ENCODE data around the gene SERINC2. TPM values are rescaled to one million over a fixed set of nuclear protein-coding genes. Genes with fewer than 3 reads are reported as not detected.

The SERINC2 gene
- 12.1 TPM for total RNA-seq

DNA sequence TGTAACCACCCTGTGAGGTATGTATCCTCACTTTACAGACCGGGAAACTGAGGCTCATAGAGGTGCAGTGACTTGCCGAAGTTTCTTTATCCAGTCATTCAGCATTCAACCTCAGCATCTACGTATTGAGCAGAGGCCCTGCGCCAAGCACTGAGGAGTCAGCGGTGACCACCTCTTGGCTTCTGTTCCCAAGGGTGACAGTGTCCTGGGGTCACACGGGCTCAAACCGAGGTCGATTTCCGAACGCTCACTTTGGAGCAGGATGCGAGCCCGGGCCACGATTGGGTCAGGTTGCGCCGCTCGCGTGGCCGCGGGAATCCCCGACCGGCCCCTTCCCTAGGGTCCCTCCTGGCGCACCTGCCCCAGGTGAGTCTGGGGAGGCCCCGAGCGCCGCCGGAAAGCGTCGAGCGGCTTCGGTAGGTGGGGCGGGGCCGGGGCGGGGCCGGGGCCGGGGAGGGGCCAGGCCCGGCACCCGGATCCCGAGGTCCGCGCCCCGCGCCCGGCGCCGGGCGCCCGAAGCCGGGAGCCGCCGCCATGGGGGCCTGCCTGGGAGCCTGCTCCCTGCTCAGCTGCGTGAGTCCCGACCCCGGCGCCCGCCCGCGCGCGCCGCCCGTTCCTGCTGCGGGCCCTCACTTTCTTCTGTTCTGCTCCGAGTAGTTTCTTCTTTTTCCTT, at the start of gene SERINC2:
Gene SERINC2 (plus strand): TSS at position 482 of the 673 bp plus-strand sequence. CDS start 53 bp downstream, at position 535.
- DNase-seq, result peak; percentile 52

GRCh38 chr1:31364561-31365250, 48.3 kb upstream of the SERINC2 start:
- no peak for DNase-seq

- no peak for DNase-seq
Measured at GRCh38 chr1:31366796-31367195, 46.2 kb upstream of the SERINC2 start.

GRCh38 chr1:31368611-31369107, 44.4 kb upstream of the SERINC2 start:
- peak; percentile 17 for DNase-seq

- no peak for DNase-seq
Measured at GRCh38 chr1:31370021-31370420, 43.0 kb upstream of the SERINC2 start.

- no peak for DNase-seq
Measured at GRCh38 chr1:31370565-31370964, 42.4 kb upstream of the SERINC2 start.

DNA sequence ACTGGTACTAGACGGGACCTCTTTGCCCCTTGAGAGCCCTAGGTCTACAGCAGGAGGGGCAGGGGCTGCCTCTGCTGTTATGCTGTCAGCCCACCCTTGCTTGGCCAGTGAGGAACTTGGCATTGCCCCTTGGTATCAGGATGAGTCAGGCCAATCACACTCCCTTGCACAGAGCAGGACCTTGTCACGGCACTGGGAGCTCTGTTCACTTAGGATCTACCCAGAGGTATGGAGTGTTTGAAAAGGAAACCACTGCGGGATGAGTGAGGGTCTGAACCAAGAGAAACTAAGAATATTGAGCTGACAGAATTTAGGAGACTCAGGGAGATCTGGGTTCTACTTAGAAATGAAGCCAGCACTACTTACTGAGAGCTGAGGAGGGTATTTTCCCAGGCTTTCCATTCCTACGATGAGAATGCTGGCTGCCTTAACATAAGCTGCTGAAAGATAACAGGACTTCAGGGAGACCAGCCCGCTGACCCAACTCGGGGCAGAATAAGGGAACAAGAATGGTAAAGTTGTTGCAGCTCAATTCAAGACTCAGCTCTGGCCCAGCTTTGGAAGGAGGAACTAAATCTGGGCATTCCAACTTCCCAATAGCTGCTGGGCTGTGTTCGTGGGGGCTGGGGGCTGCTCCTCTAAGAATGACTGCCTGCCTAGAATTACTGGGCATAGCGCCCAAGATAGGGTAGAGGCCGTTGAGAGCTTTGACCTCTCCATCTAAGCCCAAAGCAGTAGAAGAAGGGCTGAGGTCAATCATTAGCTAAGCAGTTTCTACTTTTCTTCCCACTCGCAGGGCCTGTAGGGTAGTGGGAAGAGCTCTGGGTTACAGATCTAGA, 41.7 kb upstream of the SERINC2 start:
- no peak for DNase-seq

DNA sequence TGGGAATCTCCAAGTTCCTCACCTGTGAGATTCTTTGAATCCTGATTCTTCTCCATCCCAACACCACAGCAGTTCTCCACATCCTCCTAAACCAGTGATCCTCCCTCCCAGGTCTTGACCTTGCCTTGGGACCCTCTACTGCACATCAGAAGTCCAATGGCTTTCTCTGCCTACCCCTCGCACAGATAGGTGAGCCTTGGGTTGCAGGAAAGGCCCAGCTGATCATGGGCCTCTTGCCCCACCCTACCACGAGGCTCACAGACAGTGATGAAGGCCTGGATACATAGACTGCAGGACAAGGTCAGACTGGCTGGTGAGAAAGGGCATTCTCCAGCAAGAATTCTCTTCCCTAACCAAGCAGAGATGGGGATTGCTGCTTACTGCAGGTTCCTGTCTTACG, 41.0 kb upstream of the SERINC2 start:
- DNase-seq, result no peak

DNA sequence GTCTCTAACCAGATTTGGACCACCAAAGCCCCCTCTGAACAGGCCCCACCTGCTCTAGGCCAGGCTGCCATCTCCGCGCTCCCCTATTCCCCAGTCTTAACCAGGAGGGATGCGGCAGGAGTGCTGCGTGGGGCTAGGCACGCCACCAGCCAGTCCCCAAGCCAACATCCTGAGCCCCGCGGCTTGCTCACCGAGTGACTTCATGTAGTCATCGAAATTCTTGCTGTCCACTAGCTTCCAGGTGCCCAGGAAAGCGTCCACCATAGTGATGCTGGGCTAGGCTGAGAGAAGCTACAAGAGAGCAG, 40.3 kb upstream of the SERINC2 start:
- no peak for DNase-seq

GRCh38 chr1:31373056-31373896, 39.7 kb upstream of the SERINC2 start, which contains the start of gene FABP3:
FABP3 (minus strand) TSS chr1:31373076; CDS start chr1:31373014, 62 bp downstream.
- DNase-seq, result peak; percentile 92

DNA sequence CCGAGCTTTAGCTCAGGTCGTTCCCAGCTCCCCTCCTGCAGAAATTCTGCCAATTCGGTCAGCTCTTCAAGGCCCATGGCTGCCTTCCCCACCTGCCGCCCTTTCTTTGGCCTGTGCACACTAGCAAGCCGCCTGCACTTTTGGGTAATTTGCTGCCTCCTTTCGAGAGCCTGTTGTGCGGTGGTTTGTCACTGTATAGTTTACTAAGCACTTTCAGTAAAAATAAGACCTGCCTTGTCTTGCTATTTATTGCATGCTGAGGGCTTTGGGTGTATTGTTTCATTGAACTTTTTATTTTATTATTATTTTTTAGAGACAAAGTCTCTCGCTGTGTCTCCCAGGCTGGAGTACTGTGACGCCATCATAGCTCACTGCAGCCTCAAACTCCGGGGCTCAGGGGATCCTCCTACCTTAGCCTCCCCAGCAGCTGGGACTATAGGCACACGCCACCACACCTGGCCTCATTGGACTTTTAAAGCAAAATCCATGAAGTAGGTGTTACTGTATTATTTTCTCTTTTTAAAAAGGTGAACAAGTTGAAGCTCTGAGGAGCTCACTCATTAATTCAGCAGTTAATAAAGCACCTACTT, 39.0 kb upstream of the SERINC2 start:
- DNase-seq, result no peak

- peak; percentile 88 for DNase-seq
Measured at GRCh38 chr1:31374511-31375196, 38.4 kb upstream of the SERINC2 start.

- peak; percentile 93 for DNase-seq
Measured at GRCh38 chr1:31376375-31377134, 36.5 kb upstream of the SERINC2 start.

- no peak for DNase-seq
Measured at GRCh38 chr1:31377364-31377863, 35.6 kb upstream of the SERINC2 start.

- DNase-seq, result no peak
Measured at GRCh38 chr1:31378001-31378400, 35.0 kb upstream of the SERINC2 start.

DNA sequence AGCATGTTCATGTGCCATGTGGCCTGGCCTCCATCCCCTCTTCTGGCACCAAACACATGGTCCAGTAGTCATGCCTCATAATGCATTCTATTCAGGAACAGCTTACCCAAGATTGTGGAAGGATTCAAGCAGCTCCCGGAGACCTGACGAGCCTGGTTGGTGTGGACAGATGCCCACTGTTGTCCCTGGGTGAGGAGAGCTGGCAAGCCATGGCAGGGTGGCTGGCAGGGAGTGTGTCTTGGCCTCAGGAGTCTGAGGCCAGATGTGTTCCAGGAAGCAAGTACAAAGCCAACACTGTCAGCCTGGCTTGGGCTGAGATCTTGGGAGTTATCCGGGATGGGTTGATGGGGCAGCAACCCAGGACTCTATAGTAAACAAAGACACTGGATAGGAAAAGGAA, 32.8 kb upstream of the SERINC2 start:
- no peak for DNase-seq

GRCh38 chr1:31381394-31382294, 31.4 kb upstream of the SERINC2 start:
- DNase-seq, result peak; percentile 47

DNA sequence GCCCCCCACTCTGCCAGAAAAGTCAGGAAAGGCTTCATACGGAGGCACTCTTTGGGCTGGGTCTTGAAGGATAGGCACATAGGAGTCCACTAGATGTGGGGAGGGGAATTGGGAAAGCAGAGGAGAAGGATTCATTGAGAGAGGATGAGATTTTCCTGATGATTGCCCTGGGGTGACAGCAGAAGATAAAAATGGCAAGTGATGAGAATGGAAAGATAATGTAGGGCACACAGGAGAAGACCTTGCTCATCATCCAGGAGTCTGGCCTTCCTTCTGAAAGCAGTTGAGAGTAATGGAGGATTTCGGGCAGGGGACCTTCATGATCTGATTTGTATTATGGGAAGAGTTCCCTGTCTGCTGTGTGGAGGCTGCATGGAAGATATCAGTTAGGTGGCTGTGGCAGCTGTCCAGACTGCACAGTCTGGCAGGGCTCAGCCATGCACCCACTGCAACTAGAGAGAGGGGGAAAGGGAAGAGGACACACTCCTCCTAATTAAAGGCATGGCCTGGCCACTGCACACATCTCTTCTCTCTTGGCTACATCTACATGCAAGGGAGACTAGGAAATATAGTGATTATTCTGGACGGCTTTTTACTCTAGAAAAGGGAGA, 30.5 kb upstream of the SERINC2 start:
- no peak for DNase-seq
